Activated naive CD8-positive, alpha-beta T cell treated with anti-CD3 and anti-CD28 coated beads for 36 hours (primary cell): Measurements from ENCODE around the gene TP53I11. TPM values are rescaled to one million over a fixed set of nuclear protein-coding genes. Genes with fewer than 3 reads are reported as not detected.

ENCODE experiments used
- DNase-seq: peaks from one replicate; pipeline ENCODE4 v3.0.0; 2021
- H3K27ac Mint-ChIP-seq: one replicate; pipeline ENCODE4 v1.8.0; 2022; ENCODE audit warnings: mild to moderate bottlenecking, moderate library complexity, mixed read lengths
- H3K27me3 Mint-ChIP-seq: one replicate; pipeline ENCODE4 v1.8.0; 2022; ENCODE audit warnings: mild to moderate bottlenecking, mixed read lengths
- H3K36me3 Mint-ChIP-seq: one replicate; pipeline ENCODE4 v1.8.0; 2021; ENCODE audit warnings: mild to moderate bottlenecking, mixed read lengths
- H3K4me1 Mint-ChIP-seq: one replicate; pipeline ENCODE4 v1.8.0; 2021; ENCODE audit warnings: mixed read lengths
- H3K4me3 Mint-ChIP-seq: one replicate; pipeline ENCODE4 v1.8.0; 2022; ENCODE audit warnings: mild to moderate bottlenecking, moderate library complexity, mixed read lengths
- H3K9me3 Mint-ChIP-seq: one replicate; pipeline ENCODE4 v1.8.0; 2022; ENCODE audit warnings: mixed read lengths
- total RNA-seq, 2 experiments: library from RNA; stranded (reverse); gene quantifications; one replicate each; pipeline ENCODE4 v1.2.3, GENCODE V29; 2021

The TP53I11 gene
- total RNA-seq, 2 experiments from 2014 or later: 12.5 to 14.0 TPM

DNA sequence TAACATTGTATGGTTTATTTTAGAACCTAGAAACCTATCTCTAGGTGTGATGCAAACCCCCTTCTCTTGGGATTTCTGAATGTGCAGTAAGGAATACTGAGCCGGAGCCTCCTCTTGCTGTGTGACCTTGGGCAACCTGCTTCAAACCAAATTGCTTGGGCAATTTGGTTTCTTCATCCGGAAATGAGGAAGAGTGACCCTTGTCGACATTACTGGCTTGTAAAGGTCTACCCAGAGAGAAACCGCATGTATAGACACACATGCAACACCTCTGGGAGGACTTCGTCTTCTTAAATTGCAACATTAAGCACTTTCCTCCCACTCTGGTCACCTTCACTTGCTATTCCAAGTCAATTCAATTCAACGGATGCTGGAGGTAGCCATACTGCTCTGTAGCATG lies 19.6 kb upstream of the TP53I11 start:
- Mint-ChIP-seq H3K27me3 (no peaks in the 10 kb centered on the region), H3K36me3 (no peaks in the 10 kb centered on the region), H3K4me3 (no peak overlapping the region), H3K4me1 (no peaks in the 10 kb centered on the region), H3K9me3 (no peaks in the 10 kb centered on the region), H3K27ac (no peak overlapping the region)
- DNase-seq: no peak

DNA sequence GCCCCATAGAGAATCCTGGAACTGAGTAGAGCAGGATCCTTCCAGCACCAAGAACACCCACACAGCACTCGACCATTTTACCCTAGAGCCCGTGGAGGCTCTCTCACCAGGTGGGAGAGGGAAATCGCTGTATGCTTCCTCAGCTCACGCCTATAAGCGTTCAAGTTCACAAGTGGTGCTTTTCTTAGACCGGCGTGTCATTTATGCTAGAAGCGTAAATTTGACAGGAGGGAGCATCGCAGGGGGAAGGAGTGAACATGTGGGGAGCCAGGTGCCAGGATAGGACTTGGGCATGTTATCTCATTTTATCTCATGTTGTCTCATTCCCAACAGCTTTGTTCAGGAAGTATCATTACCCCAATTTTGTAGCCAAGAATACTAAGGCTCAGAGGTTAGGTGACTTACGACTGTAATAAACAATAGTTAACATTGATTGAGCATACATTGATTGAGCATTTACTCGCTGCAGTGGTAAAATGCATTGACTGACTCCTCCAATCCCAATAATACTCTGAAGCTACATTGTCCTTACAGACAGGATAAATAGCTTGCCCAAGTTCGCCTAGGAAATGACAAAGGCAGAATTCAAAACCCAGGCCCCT lies 19.1 kb upstream of the TP53I11 start:
- Mint-ChIP-seq H3K36me3 (no peaks in the 10 kb centered on the region), H3K4me3 (no peak overlapping the region), H3K9me3 (no peaks in the 10 kb centered on the region), H3K27ac (no peak overlapping the region), H3K4me1 (no peaks in the 10 kb centered on the region), H3K27me3 (no peaks in the 10 kb centered on the region)
- no peak for DNase-seq

DNA sequence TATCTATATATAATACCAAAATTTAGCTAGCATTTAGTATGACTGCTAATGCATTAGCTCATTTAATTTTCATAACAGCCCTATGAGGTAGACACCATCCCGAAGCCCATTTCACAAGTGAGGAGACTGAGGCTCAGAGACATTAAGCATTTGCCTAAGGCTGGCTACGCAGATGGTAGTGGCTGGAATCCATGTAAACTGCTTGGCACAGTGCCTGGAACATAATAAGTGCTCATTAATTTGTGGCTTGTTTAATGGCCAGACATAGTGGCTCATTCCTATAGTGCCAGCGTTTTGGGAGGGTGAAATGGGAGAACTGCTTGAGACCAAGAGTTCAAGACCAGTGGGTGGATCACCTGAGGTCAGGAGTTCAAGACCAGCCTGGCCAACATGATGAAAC lies 17.8 kb upstream of the TP53I11 start:
- no peaks in the 10 kb centered on the region for H3K9me3 Mint-ChIP-seq
- H3K27ac Mint-ChIP-seq: no peak overlapping the region
- H3K36me3 Mint-ChIP-seq: no peaks in the 10 kb centered on the region
- no peak overlapping the region for H3K4me3 Mint-ChIP-seq
- H3K27me3 Mint-ChIP-seq: no peaks in the 10 kb centered on the region
- no peak for DNase-seq
- no peaks in the 10 kb centered on the region for H3K4me1 Mint-ChIP-seq

DNA sequence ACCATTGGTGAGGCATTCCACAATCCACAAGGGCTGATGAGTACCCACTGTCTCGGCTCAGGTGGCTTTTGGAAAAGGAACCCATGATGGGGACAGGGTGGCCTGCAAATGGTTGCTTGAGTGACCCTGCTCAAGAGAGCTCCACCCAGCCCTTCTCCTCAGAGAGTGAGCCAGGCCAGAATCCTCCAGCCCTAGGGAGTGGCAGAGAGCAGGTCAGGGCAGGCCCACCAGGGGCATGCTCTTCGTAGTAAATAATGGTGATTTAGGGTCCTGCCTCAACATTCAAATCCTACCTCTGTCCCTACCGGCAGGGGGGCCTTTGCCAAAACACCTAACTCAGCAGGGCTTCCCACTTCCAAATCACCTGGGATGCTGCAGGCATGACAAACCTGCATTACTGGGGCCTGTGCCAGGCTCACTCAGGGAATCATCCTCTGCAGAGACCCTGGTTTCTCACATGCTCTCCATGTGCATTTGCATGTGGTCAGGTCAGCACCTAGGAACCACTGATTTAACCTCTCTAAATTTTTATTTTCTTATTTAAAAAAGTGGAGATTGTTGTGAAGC lies 17.3 kb upstream of the TP53I11 start:
- H3K27ac Mint-ChIP-seq: no peak overlapping the region
- no peak for DNase-seq
- H3K9me3 Mint-ChIP-seq: no peaks in the 10 kb centered on the region
- H3K36me3 Mint-ChIP-seq: no peaks in the 10 kb centered on the region
- no peaks in the 10 kb centered on the region for H3K4me1 Mint-ChIP-seq
- H3K27me3 Mint-ChIP-seq: no peaks in the 10 kb centered on the region
- H3K4me3 Mint-ChIP-seq: no peak overlapping the region

DNA sequence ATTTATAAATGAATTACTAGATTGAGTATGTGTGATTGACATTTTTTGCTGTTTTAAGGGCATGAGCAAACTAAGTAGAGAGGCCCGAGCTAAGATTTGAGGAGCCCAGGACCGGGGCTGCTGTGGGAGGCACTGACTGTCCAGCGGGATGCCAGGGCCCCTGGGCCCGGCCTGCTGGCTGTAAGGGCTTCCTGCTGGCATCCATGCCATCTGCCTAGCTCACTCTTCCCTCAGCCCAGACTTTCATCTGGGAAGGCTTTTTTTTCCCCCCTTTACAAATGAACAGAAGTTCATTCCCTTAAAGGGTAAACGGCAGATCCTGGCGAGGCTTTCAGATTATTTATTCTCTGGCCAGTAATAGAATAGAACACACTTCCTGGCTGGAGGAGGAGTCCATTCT lies 16.0 kb upstream of the TP53I11 start:
- DNase-seq: no peak
- Mint-ChIP-seq H3K4me3 (no peak overlapping the region), H3K4me1 (no peaks in the 10 kb centered on the region), H3K36me3 (no peaks in the 10 kb centered on the region), H3K27me3 (no peaks in the 10 kb centered on the region), H3K27ac (no peak overlapping the region), H3K9me3 (no peaks in the 10 kb centered on the region)

DNA sequence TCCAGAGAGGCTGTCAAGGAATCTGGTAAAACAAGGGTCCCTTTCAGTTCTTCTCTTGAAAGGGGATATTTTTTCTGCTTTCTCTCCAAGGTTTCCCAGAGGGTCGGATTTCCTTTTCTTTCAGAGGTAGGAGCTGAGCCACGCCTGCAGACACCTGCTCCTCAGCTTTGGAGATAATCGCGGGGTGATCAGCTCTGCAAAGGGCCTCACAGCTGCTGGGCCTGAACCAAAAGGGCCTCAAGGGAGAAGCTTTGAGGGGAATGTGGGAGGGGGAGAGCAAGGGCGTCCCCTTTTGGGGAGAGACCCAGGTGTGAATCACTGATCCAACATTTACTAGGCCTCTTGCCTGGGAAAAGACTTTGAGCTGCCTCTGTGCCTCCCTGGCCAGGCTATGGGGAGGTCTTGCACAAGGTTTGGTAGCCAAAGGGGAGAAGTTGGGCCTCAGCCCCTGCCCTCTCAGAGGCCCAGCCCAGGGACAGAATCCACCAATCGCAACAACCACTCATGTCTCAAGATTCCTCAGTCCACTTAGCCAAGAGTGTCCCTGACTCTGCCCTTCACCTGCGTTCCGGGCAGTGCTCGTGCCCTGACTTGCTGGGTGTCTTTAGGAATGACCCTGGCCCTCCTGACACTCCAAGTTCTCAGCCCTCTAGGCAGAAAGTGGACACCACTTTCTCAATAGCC lies 14.0 kb upstream of the TP53I11 start:
- no peaks in the 10 kb centered on the region for H3K4me1 Mint-ChIP-seq
- H3K9me3 Mint-ChIP-seq: no peaks in the 10 kb centered on the region
- H3K27ac Mint-ChIP-seq: no peak overlapping the region
- H3K36me3 Mint-ChIP-seq: no peaks in the 10 kb centered on the region
- DNase-seq: no peak
- H3K27me3 Mint-ChIP-seq: no peaks in the 10 kb centered on the region
- H3K4me3 Mint-ChIP-seq: no peak overlapping the region

DNA sequence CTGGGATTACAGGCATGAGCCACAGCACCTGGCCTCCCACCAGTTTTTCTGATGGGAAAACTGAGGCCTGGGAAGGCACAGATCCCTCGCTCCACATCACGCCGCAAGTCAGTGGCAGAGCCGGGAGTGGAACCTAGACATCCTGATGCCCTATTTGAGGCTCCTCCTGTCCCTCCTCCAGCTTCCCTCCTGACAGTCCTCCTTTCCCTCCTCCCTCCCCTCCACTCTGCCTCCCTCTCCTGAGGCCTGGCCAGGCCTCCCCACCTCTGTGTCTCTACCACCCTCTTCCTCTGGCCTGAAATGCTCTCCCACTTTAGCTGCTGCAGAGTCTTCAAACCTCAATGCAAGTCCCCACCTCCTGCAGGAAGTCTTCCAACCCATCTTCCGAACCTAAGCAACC lies 13.3 kb upstream of the TP53I11 start:
- no peaks in the 10 kb centered on the region for H3K36me3 Mint-ChIP-seq
- H3K9me3 Mint-ChIP-seq: no peaks in the 10 kb centered on the region
- DNase-seq: no peak
- H3K4me1 Mint-ChIP-seq: no peaks in the 10 kb centered on the region
- H3K27ac Mint-ChIP-seq: peak overlapping the region; percentile 31
- no peaks in the 10 kb centered on the region for H3K27me3 Mint-ChIP-seq
- H3K4me3 Mint-ChIP-seq: no peak overlapping the region

DNA sequence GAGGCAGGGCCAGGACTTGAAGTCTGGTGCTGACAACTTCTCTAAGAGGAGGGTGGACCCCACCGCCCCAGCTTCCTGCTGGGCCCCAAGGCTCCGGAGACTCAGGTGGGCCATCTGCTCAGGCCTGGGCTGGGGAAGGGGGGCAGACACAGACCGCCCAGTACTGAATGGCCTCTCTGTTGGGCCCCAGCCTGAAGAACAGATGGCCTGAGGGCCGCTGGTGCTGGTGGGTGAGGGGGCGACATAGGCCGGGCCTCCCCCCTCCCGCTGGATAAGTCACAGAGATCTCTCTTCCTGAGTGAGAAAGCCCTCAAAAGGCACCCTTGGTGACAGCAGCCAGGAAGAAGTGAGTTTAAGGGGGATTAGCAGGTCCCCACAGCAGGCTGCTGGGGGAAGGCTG lies 12.5 kb upstream of the TP53I11 start:
- H3K9me3 Mint-ChIP-seq: no peaks in the 10 kb centered on the region
- no peaks in the 10 kb centered on the region for H3K27me3 Mint-ChIP-seq
- DNase-seq: no peak
- no peak overlapping the region for H3K27ac Mint-ChIP-seq
- no peak overlapping the region for H3K4me3 Mint-ChIP-seq
- no peaks in the 10 kb centered on the region for H3K4me1 Mint-ChIP-seq
- H3K36me3 Mint-ChIP-seq: no peaks in the 10 kb centered on the region

DNA sequence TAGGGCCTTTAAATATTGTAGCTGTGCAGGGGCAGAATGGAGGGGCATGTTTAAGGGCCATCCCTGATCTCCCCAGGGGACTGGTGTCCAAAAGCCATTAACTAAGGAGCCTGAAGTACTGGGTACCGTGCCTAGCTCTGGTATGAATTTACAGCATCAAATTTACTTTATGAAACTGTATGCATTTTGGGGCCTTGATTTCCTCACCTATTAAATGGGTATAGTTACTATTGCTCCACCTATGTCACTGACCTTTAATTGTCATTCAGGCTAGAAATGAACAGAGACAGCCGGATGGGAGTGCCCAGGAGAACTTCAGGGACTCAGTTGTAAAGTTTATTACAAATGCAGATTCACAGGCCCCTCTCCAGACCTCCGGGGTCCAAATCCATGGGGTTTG lies 11.8 kb upstream of the TP53I11 start:
- no peaks in the 10 kb centered on the region for H3K4me1 Mint-ChIP-seq
- no peak for DNase-seq
- H3K27me3 Mint-ChIP-seq: no peaks in the 10 kb centered on the region
- no peaks in the 10 kb centered on the region for H3K36me3 Mint-ChIP-seq
- no peak overlapping the region for H3K27ac Mint-ChIP-seq
- no peaks in the 10 kb centered on the region for H3K9me3 Mint-ChIP-seq
- no peak overlapping the region for H3K4me3 Mint-ChIP-seq

DNA sequence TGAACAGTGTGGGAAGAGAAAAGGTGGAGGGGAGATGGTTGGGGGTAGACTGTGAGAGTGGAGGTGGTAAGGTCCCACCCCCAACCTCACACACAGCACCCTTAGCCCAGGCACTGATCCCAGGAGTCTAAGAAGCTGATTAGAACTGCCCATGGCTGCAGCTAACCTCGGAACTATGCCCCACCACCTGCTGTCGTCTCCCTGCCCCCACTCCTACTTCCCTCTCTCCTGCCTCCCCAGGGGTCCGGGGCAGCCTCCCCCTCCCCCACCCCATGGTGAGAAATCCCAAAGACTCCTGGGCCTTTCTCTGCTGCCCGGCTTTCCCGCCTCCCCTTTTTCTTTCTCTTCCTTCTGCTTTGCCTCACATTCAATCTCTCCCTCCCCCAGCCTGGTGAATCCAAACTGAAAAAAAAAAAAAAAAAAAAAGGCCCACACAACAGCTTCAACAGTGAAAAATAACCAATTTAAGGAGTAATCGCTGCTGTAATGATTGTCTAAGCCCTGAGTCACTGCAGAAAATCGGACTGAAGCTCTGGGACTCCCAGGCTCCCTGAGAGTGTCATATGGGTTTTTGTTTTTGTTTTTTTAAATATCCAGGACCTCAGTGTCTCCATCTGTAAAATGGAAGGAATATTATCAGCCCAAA lies 9.6 kb upstream of the TP53I11 start:
- Mint-ChIP-seq H3K9me3 (no peaks in the 10 kb centered on the region), H3K27me3 (no peaks in the 10 kb centered on the region), H3K4me1 (peaks cover 3% of the 10 kb centered on the region), H3K4me3 (no peak overlapping the region), H3K36me3 (no peaks in the 10 kb centered on the region), H3K27ac (no peak overlapping the region)
- no peak for DNase-seq

DNA sequence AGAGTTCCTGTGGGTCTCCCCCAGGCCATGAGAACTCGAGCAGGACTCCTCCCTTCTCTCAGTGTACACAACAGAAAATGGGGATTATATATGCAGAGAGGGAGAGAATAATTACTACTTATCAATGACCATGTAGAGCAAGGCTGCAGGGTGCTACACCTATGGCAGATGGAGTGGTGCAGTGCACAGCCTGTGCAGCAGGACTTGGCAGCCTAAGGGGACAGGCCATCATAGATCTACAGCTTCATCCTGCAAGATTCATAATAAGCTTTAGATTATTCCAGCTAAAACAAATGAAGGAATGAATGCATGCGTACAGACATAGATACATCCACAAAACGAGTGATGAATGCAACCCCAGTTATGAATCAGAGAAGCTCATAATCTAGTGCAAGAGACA lies 8.4 kb upstream of the TP53I11 start:
- H3K4me1 Mint-ChIP-seq: peaks cover 13% of the 10 kb centered on the region
- no peaks in the 10 kb centered on the region for H3K27me3 Mint-ChIP-seq
- no peak for DNase-seq
- H3K36me3 Mint-ChIP-seq: no peaks in the 10 kb centered on the region
- H3K27ac Mint-ChIP-seq: no peak overlapping the region
- H3K9me3 Mint-ChIP-seq: no peaks in the 10 kb centered on the region
- H3K4me3 Mint-ChIP-seq: no peak overlapping the region

DNA sequence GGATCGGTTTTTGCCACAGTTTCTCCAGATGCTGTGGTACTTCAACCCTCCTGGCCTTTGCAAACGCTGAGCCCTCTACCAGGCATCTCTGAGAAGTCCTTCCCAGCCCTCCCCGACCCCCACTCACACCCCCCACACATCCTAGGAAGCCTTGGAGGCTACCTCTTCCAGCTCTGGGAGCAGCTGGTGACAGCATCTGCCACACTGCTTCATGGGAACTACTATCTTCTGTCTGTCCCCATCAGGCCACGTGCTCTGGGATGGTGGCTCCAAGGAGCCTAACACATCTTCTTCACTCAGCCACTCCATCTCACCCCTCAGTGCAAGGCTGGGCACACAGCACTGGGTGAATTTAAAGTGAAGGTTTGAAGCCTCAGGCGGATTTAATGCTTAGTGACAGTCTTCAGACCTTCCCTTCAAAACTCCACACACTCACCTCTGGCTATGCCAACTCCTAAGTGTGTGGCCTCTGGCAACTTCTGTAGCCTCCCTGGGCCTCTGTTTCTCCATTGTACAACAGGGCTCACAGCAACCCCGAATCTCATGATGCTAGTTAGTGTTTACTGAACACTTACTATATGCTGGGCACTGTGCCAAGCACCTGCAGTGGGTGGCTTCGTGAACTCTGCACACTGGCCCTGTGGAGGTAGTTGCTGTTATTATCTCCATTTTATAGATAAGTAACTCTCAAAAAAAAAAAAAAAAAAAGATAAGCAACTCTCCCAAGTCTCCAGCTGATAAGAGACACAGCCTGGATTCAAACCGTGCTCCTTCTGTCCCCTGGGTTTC lies 7.3 kb upstream of the TP53I11 start:
- no peak for DNase-seq
- Mint-ChIP-seq H3K9me3 (no peaks in the 10 kb centered on the region), H3K4me3 (no peak overlapping the region), H3K36me3 (no peaks in the 10 kb centered on the region), H3K4me1 (peaks cover 13% of the 10 kb centered on the region), H3K27ac (no peak overlapping the region), H3K27me3 (no peaks in the 10 kb centered on the region)

DNA sequence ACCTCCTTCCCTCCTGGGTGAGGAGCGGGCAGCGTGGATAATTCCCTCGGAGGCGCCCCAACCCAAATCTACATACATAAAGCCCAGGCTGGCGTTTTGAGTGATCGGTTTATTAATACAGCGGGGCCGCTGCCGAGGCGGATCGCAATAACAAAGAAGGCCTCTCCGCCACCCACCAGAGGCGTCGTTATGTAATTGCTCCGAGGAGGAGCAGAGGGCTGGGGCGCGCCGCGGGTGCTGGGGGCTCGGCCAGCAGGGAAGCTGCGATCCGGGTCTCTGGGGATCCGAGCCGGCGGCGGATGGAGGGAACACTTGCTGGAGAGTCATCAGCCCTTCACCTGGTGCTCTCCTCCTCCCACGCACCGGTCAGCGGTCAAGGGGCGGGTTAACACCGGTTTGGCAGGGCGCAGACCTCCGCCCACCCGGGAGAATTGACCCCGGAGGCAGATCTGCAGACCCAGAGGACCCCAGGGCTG lies 6.4 kb upstream of the TP53I11 start:
- no peak overlapping the region for H3K4me3 Mint-ChIP-seq
- DNase-seq: no peak
- H3K9me3 Mint-ChIP-seq: no peaks in the 10 kb centered on the region
- H3K36me3 Mint-ChIP-seq: no peaks in the 10 kb centered on the region
- H3K4me1 Mint-ChIP-seq: peaks cover 13% of the 10 kb centered on the region
- H3K27me3 Mint-ChIP-seq: no peaks in the 10 kb centered on the region
- H3K27ac Mint-ChIP-seq: no peak overlapping the region

DNA sequence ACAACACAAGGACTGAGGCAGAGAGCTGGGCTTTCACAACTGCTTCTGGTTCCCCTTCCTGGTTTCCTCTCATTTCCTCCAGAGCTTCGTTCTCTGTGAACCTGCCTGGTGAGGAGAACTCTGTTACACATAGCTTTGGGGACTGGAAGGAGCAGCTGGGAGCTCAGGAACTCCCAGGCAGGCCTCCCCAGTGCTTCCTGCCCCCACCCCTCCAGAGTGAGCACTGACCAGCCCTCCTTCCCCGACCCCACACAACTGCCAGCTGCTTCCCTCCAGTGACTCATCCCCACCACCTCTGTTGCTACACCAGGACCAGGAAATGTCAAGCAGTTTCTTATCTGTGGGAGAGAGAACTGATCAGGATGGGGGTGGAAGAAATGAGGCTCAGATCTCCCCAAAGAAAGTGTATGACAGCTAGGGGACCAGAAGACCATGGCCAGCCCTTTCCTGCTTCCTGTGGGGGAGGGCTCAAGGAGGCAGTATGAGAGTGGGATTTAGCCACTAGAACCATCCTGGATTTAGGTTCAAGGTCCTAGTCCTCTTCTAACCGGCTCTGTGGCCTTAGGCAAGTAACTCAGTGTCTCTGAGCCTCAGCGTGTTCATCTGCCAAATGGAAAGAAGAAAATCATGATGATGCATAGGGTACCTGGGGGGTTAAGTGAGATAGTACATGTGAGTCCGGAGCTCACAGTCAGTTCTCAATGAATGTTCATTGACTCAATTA lies 4.5 kb upstream of the TP53I11 start:
- peak; percentile 34 for DNase-seq
- H3K9me3 Mint-ChIP-seq: no peaks in the 10 kb centered on the region
- H3K4me1 Mint-ChIP-seq: peaks cover 13% of the 10 kb centered on the region
- H3K4me3 Mint-ChIP-seq: no peak overlapping the region
- H3K27me3 Mint-ChIP-seq: no peaks in the 10 kb centered on the region
- no peak overlapping the region for H3K27ac Mint-ChIP-seq
- H3K36me3 Mint-ChIP-seq: no peaks in the 10 kb centered on the region
